Measurements from ENCODE around the gene SYNRG.

DNA sequence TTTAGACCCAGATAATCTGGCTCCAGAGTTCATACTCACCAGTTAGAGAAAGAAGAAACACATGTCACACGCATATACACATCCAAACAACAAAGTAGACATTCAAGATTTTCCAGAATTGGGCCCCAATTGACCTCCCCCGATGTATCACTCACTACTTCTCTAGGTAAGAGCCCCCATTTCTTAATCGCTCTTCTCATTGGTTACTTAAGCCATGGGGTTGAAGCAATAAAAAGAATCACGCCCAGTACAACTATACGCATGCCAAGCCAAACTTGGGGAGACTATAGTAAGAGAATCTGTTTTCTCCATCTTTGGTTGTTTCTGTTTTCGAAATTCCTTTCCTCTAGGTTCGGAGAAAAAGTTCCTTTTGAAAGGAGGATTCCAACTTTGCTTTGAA lies 33.5 kb upstream of the SYNRG start:
- TF ChIP-seq CTCF (IDR thresholded peaks at IDR 0.05): no peak
- no peak for TF ChIP-seq POLR2A (IDR thresholded peaks at IDR 0.05)
- no peak for TF ChIP-seq POLR2AphosphoS5 (IDR thresholded peaks at IDR 0.05)
- TF ChIP-seq EP300 (IDR thresholded peaks at IDR 0.05; ENCODE audit: low read depth): no peak
